ENCODE data around the gene NCLN.
A peak's percentile ranks its signal among the peaks of the same experiment; 100 is the strongest.
"Not testable (repeated sequence)": the region's sequence is repeated elsewhere in the genome, so short reads cannot be mapped to it uniquely, and the experiment has no call there.

NCLN gene

GRCh38 chr19:3183721-3184641 lies 1.7 kb upstream of the NCLN start:
- no peak for DNase-seq

- peak in 36 of 56 donors; percentile 57 to 94 (median 80) for DNase-seq
These were observed 776 bp upstream of the NCLN start for GRCh38 chr19:3184847-3185460.

- DNase-seq = no peak
These were observed 494 bp downstream of the NCLN start for GRCh38 chr19:3186160-3186688.

GRCh38 chr19:3186891-3187661 lies 1.3 kb downstream of the NCLN start:
- DNase-seq = no peak

DNA sequence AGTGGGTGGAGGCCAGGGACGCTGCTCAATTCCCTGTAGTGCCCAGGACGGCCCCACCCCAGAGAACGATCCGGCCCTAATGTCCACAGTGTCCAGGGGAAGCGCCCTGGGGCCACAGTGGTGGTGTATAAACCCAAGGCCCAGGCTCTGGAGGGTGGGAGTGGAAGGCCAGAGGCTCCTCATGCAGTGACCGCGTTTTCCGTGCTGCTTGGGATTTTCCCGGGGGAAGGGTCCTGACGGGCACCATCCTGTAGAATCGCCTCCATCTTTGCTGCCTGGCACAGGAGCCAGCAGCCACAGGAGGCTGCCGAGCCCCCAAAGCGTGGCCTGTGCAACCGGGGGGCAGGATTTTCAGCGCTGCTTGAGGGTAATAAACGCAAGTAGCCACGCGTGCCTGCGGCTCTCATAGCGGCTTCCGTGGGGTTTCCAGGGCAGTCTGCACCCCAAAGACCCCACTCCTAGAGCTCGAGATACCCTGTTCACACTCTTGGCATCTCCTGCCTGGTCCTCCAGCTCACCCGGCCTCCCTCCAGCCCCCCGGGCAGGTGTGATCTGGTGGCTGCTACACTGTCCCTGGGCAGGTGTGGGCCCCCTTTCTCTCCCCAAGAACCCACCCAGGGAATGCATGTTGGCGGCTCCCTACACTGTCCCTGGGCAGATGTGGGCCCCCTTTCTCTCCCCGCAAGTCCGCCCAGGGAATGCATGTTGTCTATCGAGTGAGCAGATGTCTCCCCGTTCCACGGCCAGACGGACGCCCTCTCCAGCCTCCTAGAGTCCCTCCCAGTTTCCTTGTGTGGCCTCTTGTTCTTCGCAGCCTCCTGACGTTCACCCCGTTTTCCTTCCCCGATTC lies 2.2 kb downstream of the NCLN start:
- DNase-seq = no peak

DNA sequence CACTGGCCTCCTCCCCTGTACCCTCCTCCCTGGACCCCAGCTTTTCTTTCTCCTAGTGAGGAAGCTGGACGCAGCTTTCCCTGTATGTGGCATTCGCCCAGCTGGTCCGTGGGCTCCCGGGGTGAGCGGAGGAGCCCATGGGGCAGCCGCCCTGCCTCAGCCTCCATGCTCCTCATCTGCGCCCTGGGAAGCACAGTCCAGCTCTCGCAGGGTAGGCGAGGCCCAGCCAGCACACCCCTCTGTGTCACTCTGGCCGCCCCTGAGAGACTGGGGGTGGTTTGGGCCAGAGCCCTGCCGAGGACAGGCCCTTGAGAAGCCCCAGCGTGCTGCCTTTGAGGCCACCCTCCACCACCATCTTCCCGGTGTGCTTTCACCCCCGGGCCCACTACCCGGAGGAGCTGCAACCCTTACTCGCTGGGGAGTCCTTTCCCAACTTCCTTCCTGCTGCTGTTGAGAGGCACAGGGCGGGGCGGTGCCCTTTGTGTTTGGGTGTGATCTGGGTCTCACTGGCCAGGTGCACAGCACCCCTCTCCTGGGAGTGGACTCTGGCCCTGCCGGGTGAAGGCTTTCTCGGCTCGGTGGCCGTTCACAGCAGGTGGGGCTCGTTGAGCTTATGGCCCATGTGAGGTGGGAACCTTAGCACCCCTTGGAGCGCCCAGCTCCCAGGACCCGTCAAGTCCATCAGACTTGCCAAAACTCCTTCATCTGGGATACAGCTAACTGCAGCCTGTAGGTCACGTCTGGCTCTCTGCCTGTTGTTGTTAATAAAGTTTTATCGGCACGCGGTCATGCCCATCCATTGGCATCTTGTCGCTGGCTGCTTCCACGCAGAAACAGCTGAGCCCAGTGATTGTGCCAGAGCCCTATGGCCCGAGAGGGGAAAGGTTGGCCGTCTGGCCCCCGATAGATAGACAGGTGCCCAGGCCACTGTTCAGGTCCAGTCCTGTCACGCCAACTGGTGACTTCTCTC lies 3.2 kb downstream of the NCLN start:
- DNase-seq = no peak

GRCh38 chr19:3189702-3190469 lies 4.2 kb downstream of the NCLN start:
- no peak for DNase-seq

- no peak for DNase-seq
These were observed 4.7 kb downstream of the NCLN start for GRCh38 chr19:3190470-3190770.

DNA sequence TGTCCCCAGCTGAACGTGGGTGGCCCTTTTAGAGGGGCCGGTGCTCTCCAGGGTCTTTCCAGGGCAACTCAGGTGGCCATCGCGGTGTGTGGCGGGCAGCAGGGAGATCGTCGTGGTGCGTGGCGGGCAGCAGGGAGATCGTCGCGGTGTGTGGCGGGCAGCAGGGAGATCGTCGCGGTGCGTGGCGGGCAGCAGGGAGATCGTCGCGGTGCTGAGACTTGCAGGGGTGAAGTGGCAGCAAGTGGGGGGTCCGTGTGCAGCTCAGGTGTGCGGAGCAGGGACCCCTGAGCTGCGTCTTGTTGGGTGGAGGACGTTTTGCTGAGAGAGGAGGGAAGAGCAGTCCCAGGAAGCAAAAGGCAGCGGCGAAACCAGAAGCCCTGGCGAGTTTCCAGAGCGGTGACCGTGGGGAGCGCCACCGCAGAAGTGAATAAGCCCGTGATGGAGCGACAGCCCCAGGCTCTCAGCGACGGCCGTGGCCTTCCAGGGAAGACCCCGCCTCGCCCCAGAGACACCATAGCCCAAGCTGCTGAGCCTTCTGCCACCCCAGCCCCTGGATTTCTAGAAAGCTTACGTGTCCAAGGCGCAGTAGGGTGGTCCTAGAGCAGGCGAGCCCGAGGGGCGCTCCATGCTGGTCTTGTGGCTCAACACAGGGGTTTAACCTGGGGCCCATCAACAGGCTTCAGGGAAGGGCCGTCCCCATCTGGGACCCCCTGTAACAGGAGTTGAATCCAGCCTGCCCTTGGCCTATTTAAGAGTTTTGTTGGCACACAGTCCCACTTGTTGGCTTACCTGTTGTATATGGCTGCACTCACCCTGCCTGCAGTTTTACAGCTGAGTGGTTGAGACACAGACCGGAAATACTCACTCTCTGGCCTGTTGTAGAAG lies 5.4 kb downstream of the NCLN start:
- no peak for DNase-seq

- DNase-seq = not testable (repeated sequence)
These were observed 6.0 kb downstream of the NCLN start for GRCh38 chr19:3191806-3192104.

DNA sequence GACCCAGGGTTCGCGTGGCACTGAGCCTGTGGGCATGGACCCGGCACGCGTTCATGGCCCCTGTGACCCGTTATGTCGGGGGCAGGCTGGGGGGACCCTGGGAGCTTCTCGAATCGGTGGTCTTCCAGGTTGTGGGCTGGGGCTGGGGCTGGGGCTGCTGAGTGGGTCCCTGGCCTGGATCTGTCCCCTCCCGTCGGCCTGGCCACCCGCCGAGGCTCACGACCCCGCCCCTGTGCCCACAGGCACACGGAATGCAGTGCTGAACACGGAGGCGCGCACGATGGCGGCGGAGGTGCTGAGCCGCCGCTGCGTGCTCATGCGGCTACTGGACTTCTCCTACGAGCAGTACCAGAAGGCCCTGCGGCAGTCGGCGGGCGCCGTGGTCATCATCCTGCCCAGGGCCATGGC lies 6.5 kb downstream of the NCLN start:
- DNase-seq = no peak

GRCh38 chr19:3192684-3193083 lies 7.0 kb downstream of the NCLN start:
- DNase-seq = no peak

DNA sequence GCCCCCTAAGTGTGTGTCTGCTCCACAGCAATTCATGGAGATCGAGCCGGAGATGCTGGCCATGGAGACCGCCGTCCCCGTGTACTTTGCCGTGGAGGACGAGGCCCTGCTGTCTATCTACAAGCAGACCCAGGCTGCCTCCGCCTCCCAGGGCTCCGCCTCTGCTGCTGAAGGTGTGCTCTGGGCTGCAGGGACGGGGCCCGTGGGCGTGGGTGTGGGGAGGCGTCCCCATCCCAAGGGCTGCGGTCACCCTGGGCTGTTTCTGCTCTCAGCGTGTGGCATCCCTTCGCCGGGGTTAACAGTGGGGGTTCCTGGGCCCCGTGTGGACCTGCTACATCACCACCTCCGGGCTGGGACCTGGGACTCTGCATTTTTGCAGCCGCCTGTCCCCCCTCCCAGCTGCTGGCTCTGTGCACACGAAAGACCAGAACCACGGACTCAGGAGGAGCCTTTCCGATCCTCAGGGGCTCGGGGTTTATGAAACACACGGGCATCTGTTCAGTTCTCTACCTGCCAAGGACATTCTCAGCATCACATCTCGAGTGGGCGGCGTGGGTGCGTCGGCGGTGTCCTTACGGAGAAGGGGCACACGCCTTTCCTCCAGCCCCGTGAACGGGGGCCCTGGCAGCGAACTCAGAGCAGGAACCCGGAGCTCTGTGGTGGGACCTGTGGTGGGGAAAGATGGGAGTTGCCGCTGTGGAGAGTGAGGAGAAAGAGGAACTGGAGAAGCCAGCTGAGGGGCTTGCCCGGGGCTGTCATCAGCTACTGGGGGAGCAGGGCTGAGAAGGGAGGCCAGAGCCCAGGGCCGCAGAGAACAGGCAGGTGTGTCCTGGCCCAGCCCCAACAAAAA lies 7.8 kb downstream of the NCLN start:
- DNase-seq = no peak

- no peak for DNase-seq
These were observed 8.7 kb downstream of the NCLN start for GRCh38 chr19:3194106-3195087.

DNA sequence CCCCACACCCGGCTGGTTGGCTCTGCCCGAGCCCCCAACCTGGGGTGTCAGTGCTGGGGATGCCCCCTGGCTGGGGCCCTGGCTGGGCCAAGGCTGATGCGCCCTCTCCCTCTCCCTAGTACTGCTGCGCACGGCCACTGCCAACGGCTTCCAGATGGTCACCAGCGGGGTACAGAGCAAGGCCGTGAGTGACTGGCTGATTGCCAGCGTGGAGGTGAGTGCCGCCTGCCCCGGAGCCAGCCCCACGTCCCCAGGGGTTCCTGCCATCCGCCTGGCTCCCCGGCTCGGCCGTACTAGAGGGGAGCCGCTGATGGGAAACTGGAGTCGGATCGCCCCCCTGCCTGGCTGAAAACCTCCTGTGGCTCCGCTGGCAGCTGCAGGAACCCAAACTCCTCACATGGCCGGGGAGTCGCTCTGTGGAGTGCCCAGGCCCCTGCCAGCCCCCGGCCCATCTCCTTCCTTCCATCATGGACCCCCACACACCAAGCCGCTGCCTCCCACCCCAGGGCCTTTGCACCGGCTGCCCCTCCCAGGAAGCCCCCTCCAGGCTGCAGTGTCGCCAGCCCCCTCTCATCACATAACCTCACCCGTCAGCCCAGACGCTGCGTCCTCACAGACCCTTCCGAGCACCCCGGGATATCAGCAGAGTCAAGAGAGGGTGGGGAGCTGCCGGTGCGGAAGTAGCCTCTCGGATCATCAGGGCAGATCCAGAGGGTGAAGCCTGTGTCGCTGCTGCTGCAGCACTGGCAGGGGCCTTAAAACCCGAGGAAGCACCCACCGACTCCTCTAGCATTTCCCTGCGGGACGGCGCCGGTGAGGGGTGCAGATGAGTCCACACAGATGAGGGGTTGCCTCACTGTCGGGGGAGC lies 10.6 kb downstream of the NCLN start:
- no peak for DNase-seq
